GM21825 (cell line): ENCODE results near the gene GUCA1C.

ENCODE experiments used
- ATAC-seq: cut with Tn5 transposase; IDR thresholded peaks from one replicate; pipeline ENCODE4 v1.9.1; 2021; ENCODE audit warnings: mild to moderate bottlenecking, moderate library complexity; ENCODE audit not compliant: unreplicated experiment

The GUCA1C gene

GRCh38 chr3:108953700-108954099 lies at the start of gene GUCA1C:
Gene GUCA1C, minus strand, starts transcription at chr3:108953879. Its CDS starts 117 bp downstream, at chr3:108953762.
- ATAC-seq, result no peak

- ATAC-seq, result no peak
These were observed 44.8 kb upstream of the GUCA1C start for GRCh38 chr3:108998436-108998835.

GRCh38 chr3:108985844-108986243 lies 32.2 kb upstream of the GUCA1C start:
- no peak for ATAC-seq

GRCh38 chr3:108983051-108983450 lies 29.4 kb upstream of the GUCA1C start:
- no peak for ATAC-seq

- no peak for ATAC-seq
These were observed 22.4 kb upstream of the GUCA1C start for GRCh38 chr3:108976058-108976457.

- no peak for ATAC-seq
These were observed 19.3 kb upstream of the GUCA1C start for GRCh38 chr3:108973019-108973418.

GRCh38 chr3:108972482-108972881 lies 18.8 kb upstream of the GUCA1C start:
- no peak for ATAC-seq

- no peak for ATAC-seq
These were observed 16.9 kb upstream of the GUCA1C start for GRCh38 chr3:108970561-108970960.

- no peak for ATAC-seq
These were observed 13.1 kb upstream of the GUCA1C start for GRCh38 chr3:108966773-108967172.

- ATAC-seq, result no peak
These were observed 5.3 kb upstream of the GUCA1C start for GRCh38 chr3:108959017-108959416.

- no peak for ATAC-seq
These were observed 469 bp downstream of the GUCA1C start for GRCh38 chr3:108953210-108953609.

- ATAC-seq, result no peak
These were observed 1.7 kb downstream of the GUCA1C start for GRCh38 chr3:108951820-108952501.

- ATAC-seq, result no peak
These were observed 5.8 kb downstream of the GUCA1C start for GRCh38 chr3:108947855-108948254.

- ATAC-seq, result no peak
These were observed 7.1 kb downstream of the GUCA1C start for GRCh38 chr3:108946292-108947285.

GRCh38 chr3:108940568-108941263 lies 13.0 kb downstream of the GUCA1C start:
- ATAC-seq, result no peak

- ATAC-seq, result no peak
These were observed 13.5 kb downstream of the GUCA1C start for GRCh38 chr3:108940166-108940565.

GRCh38 chr3:108936924-108937689 lies 16.6 kb downstream of the GUCA1C start:
- no peak for ATAC-seq

- ATAC-seq, result no peak
These were observed 22.6 kb downstream of the GUCA1C start for GRCh38 chr3:108931035-108931434.

- ATAC-seq, result no peak
These were observed 34.8 kb downstream of the GUCA1C start for GRCh38 chr3:108918866-108919265.

GRCh38 chr3:108914774-108915641 lies 38.7 kb downstream of the GUCA1C start:
- peak; percentile 93 for ATAC-seq
